SHP77 (cell line): ENCODE results near the gene FN3KRP.
A peak's percentile ranks its signal among the peaks of the same experiment; 100 is the strongest.
"Not testable (repeated sequence)": the region's sequence is repeated elsewhere in the genome, so short reads cannot be mapped to it uniquely, and the experiment has no call there.

ENCODE experiments used
- DNase-seq, 2 experiments: peaks; one replicate each; lab custom pipeline; 2025; lab: John Stamatoyannopoulos, UW

FN3KRP gene

GRCh38 chr17:82744736-82745135 lies 28.2 kb downstream of the FN3KRP start:
- DNase-seq, result not testable (repeated sequence)

GRCh38 chr17:82745524-82745923 lies 29.0 kb downstream of the FN3KRP start:
- no peak for DNase-seq

- no peak for DNase-seq
These were observed 32.2 kb downstream of the FN3KRP start for GRCh38 chr17:82748756-82749155.

GRCh38 chr17:82750241-82750908 lies 33.9 kb downstream of the FN3KRP start:
- no peak for DNase-seq

- DNase-seq, result no peak
These were observed 34.7 kb downstream of the FN3KRP start for GRCh38 chr17:82751171-82751570.

GRCh38 chr17:82751571-82752370 lies 35.3 kb downstream of the FN3KRP start, which contains the start of gene TBCD:
Gene TBCD (plus strand): TSS chr17:82752065. CDS start chr17:82752194, 129 bp downstream.
- DNase-seq, result peak; percentile 87 to 97

- DNase-seq, result peak in 1 of 2 experiments; percentile 47
These were observed 36.1 kb downstream of the FN3KRP start for GRCh38 chr17:82752371-82753200.

- no peak for DNase-seq
These were observed 36.6 kb downstream of the FN3KRP start for GRCh38 chr17:82753201-82753464.

- DNase-seq, result no peak
These were observed 38.0 kb downstream of the FN3KRP start for GRCh38 chr17:82754297-82755208.

GRCh38 chr17:82756166-82756565 lies 39.7 kb downstream of the FN3KRP start:
- no peak for DNase-seq

GRCh38 chr17:82765371-82765770 lies 48.9 kb downstream of the FN3KRP start:
- no peak for DNase-seq

- peak; percentile 52 to 56 for DNase-seq
These were observed 50.7 kb downstream of the FN3KRP start for GRCh38 chr17:82767041-82767754.

GRCh38 chr17:82769041-82769440 lies 52.5 kb downstream of the FN3KRP start:
- DNase-seq, result no peak

- DNase-seq, result no peak
These were observed 55.5 kb downstream of the FN3KRP start for GRCh38 chr17:82772026-82772425.

GRCh38 chr17:82774456-82774855 lies 58.0 kb downstream of the FN3KRP start:
- not testable (repeated sequence) for DNase-seq

GRCh38 chr17:82775001-82775823 lies 58.7 kb downstream of the FN3KRP start:
- DNase-seq, result peak; percentile 37 to 70

GRCh38 chr17:82776454-82776853 lies 59.9 kb downstream of the FN3KRP start:
- no peak for DNase-seq
